ENCODE data around the gene CCDC179.

- TF ChIP-seq EZH2 (IDR thresholded peaks at IDR 0.05; ENCODE audit: borderline replicate concordance, low read length): no peak
- TF ChIP-seq CTCF (IDR thresholded peaks at IDR 0.05; ENCODE audit: low read length): no peak
Observed at GRCh38 chr11:22822203-22822602, 38.1 kb downstream of the CCDC179 start.

All from OCI-LY1 (cell line).